ENCODE measurements around the gene PAQR4.

PAQR4 gene

GRCh38 chr16:3021449-3022207 lies 52.5 kb downstream of the PAQR4 start:
- DNase-seq (ENCODE audit: low spot score) = peak; percentile 60

- DNase-seq (ENCODE audit: low spot score) = peak; percentile 64
Observed at GRCh38 chr16:3022208-3022683, 53.1 kb downstream of the PAQR4 start.

GRCh38 chr16:3022684-3023414 lies 53.7 kb downstream of the PAQR4 start:
- no peak for DNase-seq (ENCODE audit: low spot score)

Measured in Ammon's horn (tissue), 1 donor.